Activated CD4-positive, alpha-beta T cell treated with anti-CD3 and anti-CD28 coated beads, Interleukin-2, amount 50 U/mL, for 24 hours (primary cell): ENCODE results near the gene PSAP.
"Not testable (repeated sequence)": the region's sequence is repeated elsewhere in the genome, so short reads cannot be mapped to it uniquely, and the experiment has no call there.

Source experiments
- DNase-seq, 2 donors: peaks; one replicate each; pipeline ENCODE4 v3.0.0-alpha.2; 2020; ENCODE audit warnings: low read depth in 1 of 2, low spot score in 1 of 2

Gene PSAP

GRCh38 chr10:71850743-71851464 is at the start of gene PSAP:
Gene PSAP (minus strand): TSS chr10:71851251. CDS start chr10:71851221, 30 bp downstream.
- DNase-seq, result peak; percentile 96 to 98

- no peak for DNase-seq
Observed at GRCh38 chr10:71900441-71901180, 49.6 kb upstream of the PSAP start.

DNA sequence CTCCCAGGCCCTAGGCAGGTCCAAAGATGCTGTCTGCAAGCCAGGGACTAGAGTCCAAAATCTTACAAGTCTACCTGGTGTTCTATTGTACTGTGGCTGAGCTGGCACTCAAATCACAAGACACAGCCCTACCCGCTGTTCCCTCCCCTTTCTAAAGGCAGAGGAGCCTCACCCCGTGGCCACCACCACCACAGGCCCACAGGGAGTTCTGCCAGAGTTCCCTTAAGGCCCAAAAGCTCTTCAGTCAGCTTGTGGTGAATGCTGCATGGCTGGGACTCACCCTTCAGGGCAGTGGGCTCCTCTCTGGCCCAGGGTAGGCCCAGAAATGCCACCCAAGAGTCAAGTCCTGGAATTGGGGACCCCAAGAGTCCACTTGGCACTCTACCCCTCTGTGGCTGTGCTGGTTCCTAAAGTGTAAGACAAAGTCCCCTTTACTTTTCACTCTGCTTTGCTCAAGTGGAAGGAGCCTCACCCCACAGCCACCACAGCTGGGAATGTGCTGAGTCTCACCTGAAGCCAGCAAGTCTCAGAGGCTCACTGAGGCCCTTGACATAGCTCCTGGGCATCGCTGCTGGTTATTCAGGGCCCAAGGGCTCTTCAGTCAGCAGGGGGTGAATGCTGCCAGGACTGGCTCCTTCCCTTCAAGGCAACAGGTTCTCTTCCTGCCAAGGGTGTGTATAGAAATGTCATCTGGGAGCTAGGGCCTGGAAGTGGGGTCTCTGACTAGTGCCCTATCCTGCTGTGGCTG is 48.8 kb upstream of the PSAP start:
- no peak for DNase-seq

- not testable (repeated sequence) for DNase-seq
Observed at GRCh38 chr10:71898346-71898745, 47.3 kb upstream of the PSAP start.

- DNase-seq, result no peak
Observed at GRCh38 chr10:71893920-71894319, 42.9 kb upstream of the PSAP start.

- DNase-seq, result no peak
Observed at GRCh38 chr10:71893258-71893815, 42.3 kb upstream of the PSAP start.

DNA sequence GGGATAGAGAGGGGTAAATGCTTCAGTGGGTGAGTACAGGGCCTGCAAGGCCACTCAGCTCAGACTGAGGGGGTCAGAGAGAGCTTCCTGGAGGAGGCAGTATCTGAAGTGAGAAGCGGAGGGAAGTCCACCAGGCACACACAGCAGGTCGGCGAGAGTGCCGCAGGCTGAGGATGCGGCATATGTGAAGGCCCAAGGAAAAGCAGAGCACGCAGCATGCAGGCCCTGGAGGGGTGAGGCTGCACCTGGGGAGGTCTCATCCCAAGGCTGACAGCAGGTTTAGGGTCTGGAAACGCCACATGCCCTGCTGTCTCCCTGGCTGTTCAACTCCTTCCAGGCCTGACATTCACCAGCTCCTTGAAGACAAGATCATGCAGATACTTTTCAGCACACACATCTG is 40.4 kb upstream of the PSAP start:
- no peak for DNase-seq

GRCh38 chr10:71889388-71889987 is 38.4 kb upstream of the PSAP start:
- no peak for DNase-seq

DNA sequence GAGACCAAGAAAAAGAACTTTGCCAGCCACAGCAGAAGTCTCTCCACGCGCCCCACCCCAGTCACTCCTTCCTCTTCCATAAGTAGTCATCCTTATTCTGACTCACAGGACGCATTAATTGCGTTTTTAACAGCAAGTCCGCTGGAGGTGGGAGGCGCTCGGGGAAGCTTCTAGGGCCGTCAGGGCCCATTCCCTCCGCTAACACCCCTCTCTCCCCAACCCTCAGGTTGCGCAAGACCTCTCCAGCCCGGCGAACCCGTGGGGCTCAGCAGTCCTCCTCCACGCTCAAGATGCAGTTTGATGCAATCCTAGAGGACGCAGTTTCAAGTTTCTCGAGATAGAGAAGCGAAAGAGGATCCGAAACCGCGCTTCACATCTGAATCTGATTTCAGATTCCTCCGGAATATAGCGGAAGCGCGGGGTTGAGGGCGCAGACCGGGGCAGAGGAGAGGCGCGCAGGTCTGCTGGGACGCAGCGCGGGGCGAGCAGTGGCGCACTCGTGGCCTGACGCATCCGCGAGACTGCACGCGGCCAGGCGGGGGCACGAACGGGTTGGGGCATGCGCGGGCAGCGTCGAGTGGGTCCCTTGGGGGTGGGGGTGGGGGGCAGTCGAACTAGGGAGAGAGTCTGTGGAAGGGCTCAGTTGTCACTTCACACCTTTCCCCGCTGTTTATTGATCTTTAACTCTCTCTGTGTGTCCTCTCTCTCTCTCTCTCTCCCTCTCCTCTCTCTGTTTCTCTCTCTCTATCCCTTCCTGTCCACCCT is 37.8 kb upstream of the PSAP start:
- DNase-seq, result peak; percentile 44 to 55

DNA sequence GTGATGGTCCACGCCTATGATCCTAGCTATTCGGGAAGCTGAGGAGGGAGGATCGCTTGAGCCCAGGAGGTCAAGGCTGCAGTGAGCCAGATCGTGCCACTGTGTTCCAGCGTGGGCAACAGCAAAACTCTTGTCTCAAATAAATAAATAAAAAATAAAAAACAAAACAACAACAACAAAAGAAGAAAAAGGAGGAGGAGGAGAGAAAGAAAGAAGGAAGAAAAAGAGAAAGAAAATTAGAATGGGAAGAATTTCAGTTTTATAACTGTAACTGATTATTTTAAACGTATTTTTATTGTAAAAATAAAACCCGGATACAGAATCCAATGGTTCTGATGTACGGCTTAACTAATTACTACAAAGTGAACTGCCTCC is 37.2 kb upstream of the PSAP start:
- no peak for DNase-seq

DNA sequence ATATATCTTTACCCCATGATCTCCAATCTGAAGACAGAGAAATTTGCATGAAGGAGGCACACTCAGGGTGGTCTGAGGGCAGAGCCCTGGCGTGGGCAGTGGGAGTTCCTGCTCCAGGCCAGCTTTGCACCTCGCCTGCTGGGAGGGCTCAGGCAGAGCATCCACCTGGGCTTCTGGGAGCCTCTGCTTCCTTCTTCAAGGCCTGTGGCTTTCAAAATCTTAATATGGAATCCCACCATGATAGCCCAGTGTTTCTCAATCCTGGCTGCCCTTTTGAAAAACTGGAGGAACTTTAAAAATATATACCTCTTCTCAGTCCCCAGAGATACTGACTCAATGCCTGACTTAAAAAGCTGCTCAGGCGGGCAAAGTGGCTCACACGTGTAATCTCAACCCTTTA is 36.7 kb upstream of the PSAP start:
- no peak for DNase-seq

DNA sequence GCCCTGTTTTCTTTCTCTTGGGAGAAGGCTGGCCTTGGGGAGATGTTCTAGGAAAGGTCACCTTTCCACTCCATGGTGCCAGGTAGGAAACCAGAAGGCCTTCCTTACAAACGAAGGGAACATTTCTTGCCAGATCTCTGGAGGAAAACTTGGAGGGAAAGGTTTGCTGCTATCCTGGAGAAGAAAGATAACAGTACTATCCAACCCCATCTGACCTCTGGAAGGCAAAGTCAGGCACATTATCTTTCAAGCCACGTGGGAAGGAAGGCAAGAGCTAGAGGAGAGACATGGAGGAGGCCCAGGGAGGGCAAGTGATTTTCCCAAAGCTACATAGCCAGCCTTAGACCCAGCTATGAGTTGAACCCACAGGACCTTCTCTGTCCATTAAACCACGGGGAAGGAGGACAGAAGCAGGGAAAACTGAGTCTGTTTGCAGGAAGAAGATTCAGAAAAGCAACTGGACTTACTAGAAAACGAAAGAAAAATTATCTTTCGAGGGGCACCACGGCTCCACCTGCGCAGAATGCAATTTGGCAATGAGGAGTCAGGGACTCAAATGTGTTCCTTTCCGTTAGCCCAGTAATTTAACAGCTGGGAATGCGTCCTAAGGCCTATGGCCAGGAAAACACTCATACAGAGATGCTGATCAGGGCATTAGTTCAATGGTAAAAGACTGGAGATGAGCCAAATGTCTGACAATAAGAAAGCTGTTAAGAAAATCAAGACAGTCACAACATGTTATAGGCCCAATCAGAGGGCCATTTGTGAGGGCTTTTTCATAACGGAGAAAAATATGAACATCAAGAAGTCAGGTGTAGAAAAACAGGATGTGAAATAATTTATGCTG is 32.0 kb upstream of the PSAP start:
- DNase-seq, result no peak

GRCh38 chr10:71881647-71882355 is 30.8 kb upstream of the PSAP start:
- no peak for DNase-seq

DNA sequence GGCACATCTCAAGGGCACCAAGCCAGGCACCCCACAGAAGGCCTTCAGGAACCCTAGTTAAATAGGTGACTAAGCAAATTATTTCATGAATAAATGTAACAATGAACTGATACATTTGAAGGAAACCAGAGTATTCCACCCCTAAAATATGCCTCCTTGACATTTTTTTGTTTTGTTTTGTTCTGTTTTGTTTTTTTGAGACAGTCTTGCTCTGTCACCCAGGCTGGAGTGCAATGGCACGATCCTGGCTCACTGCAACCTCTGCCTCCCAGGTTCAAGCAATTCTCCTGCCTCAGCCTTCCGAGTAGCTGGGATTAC is 30.2 kb upstream of the PSAP start:
- DNase-seq, result not testable (repeated sequence)

- no peak for DNase-seq
Observed at GRCh38 chr10:71880425-71881306, 29.6 kb upstream of the PSAP start.

DNA sequence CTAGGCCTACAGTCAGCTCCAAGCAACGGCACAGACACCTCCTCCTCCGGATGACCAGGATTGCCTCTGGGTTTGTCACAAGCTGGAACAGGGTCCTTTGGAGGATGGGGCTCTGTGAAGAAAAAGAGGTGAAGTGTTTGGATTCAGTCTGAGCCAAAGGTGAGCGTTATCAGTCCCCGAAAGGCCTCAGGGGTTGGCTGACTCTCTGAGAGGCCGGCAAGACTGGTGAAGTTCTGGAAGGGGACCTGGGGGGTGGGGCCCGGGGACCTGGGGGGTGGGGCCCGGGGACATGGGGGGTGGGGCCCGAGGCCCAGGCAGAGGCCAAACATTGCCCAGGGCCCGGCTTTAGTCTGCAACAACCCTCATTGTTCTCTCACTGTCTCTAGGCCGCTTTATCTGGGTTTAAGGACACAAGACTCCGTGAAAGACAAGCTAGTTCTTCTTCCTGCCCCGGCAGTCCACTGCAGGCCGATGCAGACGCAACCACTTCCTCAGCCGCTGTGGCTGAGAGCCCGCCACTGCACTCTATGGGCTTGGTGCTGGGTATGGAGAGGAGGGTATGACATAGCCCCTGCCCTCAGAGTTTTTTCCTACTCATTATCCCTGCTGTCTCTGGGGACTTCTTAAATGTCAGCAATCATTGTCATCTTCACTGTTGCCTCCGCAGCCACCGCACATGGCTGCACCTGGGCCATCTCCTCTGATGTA is 27.4 kb upstream of the PSAP start:
- DNase-seq, result no peak

- no peak for DNase-seq
Observed at GRCh38 chr10:71877821-71878220, 26.8 kb upstream of the PSAP start.
